Peyer's patch (tissue), 4 donors: ENCODE data around the gene SERPINA6. TPM values are rescaled to one million over a fixed set of nuclear protein-coding genes. Genes with fewer than 3 reads are reported as not detected.

ENCODE experiments used
- DNase-seq, 3 donors: peaks; one replicate each; pipeline ENCODE4 v3.0.0-alpha.2; 2017 to 2019
- H3K27ac ChIP-seq, 4 donors: fragments of 200-600 bp; sonication (generic); one replicate each; pipeline ENCODE4 v1.5.1; 2016 to 2019
- H3K27me3 ChIP-seq, 2 donors: fragments of 200-600 bp; sonication (generic); one replicate each; pipeline ENCODE4 v1.5.1; 2019
- H3K36me3 ChIP-seq, 3 donors: fragments of 200-600 bp; sonication (generic); one replicate each; pipeline ENCODE4 v1.5.1; 2016 to 2019
- H3K4me1 ChIP-seq, 4 donors: fragments of 200-600 bp; sonication (generic); one replicate each; pipeline ENCODE4 v1.5.1; 2016 to 2019
- H3K4me3 ChIP-seq, 4 donors: fragments of 200-600 bp; sonication (generic); 1 replicate in 3 of 4; 2 replicates in 1 of 4; pipeline ENCODE4 v1.5.1; 2016 to 2019; ENCODE audit warnings: mild to moderate bottlenecking in 1 of 4
- H3K9me3 ChIP-seq, 4 donors: fragments of 200-600 bp; sonication (generic); one replicate each; pipeline ENCODE4 v1.5.1; 2016 to 2019; ENCODE audit warnings: mild to moderate bottlenecking in 1 of 4
- POLR2A ChIP-seq, 2 donors: fragments of 450-650 bp; IDR thresholded peaks; one replicate each; pipeline ENCODE4 v1.5.1; 2017; ENCODE audit warnings: antibody characterized with exemption in 2 of 2, mild to moderate bottlenecking in 2 of 2, moderate library complexity in 2 of 2
- total RNA-seq, 4 donors: library from RNA; depleted of rRNA; stranded (reverse); fragments of >200 nt; gene quantifications; one replicate each; pipeline ENCODE4 v1.1.0, GENCODE V29; 2016
- TF ChIP-seq, protein P1 (sequence below), 6 experiments: fragments of 450-650 bp in 4 of 6; fragments of 200-600 bp in 2 of 6; sonication (generic) in 1 of 6; IDR thresholded peaks; one replicate each; pipeline ENCODE4 v1.5.1; 2017 to 2019; ENCODE audit warnings: antibody characterized with exemption in 6 of 6, mild to moderate bottlenecking in 3 of 6, moderate library complexity in 1 of 6

Gene SERPINA6
- total RNA-seq, 4 donors from 2014 or later = not detected

DNA sequence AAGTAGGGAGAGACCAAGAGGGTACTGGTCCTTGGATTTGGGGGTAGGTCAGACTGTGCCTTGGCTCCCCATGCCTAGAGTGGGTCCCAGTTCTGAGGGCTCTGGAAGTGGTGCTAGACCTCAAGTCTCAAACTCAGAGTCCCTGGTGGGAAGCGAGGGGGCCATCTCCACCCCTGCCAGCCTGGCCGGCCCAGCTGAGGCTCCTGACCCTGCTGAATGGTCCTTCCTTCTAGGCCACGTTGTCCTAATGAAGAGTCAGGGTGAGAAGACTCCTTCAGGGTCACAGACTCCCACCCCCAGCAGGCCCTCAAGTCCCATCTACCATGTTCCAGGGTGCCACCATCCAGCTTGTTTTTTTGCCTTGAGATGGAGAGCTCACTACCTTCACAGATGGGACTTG, 12.9 kb downstream of the SERPINA6 start:
- DNase-seq = no peak
- no peak for TF ChIP-seq POLR2A (IDR thresholded peaks at IDR 0.05)
- H3K4me3 ChIP-seq = no peak overlapping the region
- no peaks in the 10 kb centered on the region for H3K4me1 ChIP-seq
- no peaks in the 10 kb centered on the region for H3K36me3 ChIP-seq
- H3K27ac ChIP-seq = no peak overlapping the region
- no peaks in the 10 kb centered on the region for H3K9me3 ChIP-seq
- no peaks in the 10 kb centered on the region for H3K27me3 ChIP-seq

DNA sequence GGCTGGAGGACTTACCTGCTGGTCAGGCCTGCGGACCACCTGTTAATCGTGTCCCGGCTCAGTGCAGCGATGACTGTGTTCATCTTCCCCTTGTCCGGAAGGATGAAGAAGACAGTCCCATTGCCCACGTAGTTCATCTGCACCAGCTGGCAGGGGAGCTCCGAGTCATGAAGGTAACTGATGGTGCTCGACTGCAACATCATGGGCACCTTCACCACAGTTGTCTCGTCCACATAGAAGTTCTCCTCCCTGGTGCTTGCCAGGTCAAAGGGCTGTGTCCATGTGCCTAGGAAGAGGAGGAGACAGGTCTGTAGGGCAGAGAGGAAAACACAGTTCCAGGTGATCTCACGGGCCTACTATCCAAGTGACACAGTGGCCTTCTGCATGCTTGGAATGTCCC, 13.4 kb downstream of the SERPINA6 start:
- H3K36me3 ChIP-seq = no peaks in the 10 kb centered on the region
- no peaks in the 10 kb centered on the region for H3K27me3 ChIP-seq
- no peak for DNase-seq
- no peaks in the 10 kb centered on the region for H3K9me3 ChIP-seq
- H3K4me1 ChIP-seq = no peaks in the 10 kb centered on the region
- TF ChIP-seq, protein P1, sequence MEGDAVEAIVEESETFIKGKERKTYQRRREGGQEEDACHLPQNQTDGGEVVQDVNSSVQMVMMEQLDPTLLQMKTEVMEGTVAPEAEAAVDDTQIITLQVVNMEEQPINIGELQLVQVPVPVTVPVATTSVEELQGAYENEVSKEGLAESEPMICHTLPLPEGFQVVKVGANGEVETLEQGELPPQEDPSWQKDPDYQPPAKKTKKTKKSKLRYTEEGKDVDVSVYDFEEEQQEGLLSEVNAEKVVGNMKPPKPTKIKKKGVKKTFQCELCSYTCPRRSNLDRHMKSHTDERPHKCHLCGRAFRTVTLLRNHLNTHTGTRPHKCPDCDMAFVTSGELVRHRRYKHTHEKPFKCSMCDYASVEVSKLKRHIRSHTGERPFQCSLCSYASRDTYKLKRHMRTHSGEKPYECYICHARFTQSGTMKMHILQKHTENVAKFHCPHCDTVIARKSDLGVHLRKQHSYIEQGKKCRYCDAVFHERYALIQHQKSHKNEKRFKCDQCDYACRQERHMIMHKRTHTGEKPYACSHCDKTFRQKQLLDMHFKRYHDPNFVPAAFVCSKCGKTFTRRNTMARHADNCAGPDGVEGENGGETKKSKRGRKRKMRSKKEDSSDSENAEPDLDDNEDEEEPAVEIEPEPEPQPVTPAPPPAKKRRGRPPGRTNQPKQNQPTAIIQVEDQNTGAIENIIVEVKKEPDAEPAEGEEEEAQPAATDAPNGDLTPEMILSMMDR (IDR thresholded peaks at IDR 0.05) = no peak
- no peak for TF ChIP-seq POLR2A (IDR thresholded peaks at IDR 0.05)
- H3K27ac ChIP-seq = no peak overlapping the region
- H3K4me3 ChIP-seq = no peak overlapping the region

DNA sequence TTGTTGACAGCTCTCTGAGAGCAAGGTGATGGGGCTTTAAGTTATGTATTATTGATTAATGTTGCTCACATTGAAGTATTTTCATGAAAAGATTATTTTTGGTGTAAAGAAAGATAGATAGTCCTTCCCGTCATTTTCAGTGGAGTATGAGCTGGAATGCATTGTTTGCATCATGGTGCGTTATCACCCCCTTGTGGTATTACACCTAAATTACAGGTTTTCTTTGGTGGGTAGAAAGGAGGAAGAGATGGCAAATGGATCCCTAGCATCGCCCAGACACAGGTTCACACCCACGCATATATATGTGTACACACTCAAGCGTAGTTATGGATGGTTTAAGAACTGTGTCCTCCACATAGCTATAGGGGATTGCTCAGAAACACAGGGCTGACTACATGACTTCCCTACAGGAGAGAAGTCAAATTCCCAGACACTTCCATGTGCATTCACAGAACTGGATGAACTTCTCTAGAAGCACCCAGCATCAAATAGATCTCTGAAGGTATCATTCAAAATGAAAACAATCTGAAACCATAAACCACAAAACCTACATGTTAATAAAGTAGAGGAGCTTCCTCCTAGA, 15.6 kb downstream of the SERPINA6 start:
- TF ChIP-seq, protein P1 (IDR thresholded peaks at IDR 0.05) = peak in 3 of 6 experiments; percentile 31 to 40 (median 37)
- TF ChIP-seq POLR2A (IDR thresholded peaks at IDR 0.05) = no peak
- no peaks in the 10 kb centered on the region for H3K9me3 ChIP-seq
- H3K4me1 ChIP-seq = no peaks in the 10 kb centered on the region
- no peak for DNase-seq
- no peaks in the 10 kb centered on the region for H3K36me3 ChIP-seq
- no peaks in the 10 kb centered on the region for H3K27me3 ChIP-seq
- no peak overlapping the region for H3K4me3 ChIP-seq
- no peak overlapping the region for H3K27ac ChIP-seq

DNA sequence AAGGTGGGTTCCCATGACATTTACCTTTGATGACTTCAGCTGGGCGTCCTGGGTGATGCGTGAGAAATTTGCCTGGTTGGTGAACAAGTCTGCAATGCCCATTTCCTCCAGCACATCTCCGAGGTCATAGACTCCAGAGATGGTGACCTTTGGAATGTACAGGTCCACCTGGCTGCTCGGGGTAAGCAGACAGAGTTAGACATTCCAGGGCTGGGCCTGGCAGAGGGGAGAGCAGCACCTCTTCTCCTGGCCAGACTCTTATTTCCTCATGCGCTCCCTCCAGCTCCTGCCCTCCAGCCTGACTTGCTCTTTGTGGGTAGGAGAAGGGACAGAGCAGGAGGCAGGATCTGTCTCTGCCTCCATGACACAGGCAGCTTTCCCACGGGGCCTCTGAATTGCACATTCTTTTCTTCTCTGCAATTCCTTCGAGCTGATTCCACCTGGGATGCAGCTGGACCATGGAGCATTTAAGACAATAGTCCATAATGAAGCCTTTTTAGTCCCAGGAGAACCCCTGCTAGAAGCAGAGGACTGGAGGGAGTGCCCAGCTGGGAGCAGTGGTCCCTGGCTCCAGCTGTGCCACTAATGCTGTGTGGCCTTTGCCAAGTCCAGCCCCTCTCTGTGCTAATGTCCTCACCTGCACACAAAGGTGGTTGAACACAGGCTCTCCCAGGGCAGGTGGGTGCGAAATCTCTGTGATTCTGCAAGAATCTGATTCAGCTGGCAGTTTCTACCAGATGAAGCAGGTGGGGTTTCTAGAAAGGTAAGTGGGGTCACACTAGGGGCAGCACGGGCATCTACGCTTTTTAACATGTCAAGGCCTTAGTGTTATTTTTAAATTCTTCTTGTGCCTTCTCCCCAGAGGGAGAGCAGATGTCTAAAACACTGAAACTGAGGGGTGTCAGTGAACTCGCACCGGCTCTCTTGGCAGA, 16.8 kb downstream of the SERPINA6 start:
- no peaks in the 10 kb centered on the region for H3K36me3 ChIP-seq
- no peaks in the 10 kb centered on the region for H3K9me3 ChIP-seq
- H3K4me3 ChIP-seq = no peak overlapping the region
- no peaks in the 10 kb centered on the region for H3K27me3 ChIP-seq
- H3K4me1 ChIP-seq = no peaks in the 10 kb centered on the region
- TF ChIP-seq, protein P1 (IDR thresholded peaks at IDR 0.05) = no peak
- TF ChIP-seq POLR2A (IDR thresholded peaks at IDR 0.05) = no peak
- H3K27ac ChIP-seq = no peak overlapping the region
- DNase-seq = no peak

DNA sequence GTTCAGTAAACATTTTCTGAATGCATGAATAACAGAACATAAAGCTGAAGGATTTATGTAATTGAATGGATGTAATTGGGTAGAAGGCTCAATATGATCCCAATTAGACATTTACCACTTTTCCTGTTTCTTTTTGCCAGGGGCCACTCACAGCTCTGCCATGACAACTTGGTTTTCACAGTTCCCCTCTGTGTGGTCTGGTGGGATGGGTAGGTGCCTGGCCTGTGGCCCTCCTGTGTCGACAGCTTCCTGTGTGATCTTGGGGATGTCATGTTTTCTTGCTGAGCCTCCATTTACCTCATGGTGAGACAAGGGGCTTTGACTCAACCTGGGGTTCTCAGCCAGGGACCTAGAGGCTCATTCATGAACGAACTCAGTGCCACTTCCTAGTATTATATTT, 17.5 kb downstream of the SERPINA6 start:
- Histone ChIP-seq H3K27ac (no peak overlapping the region), H3K4me1 (no peaks in the 10 kb centered on the region), H3K36me3 (no peaks in the 10 kb centered on the region), H3K4me3 (no peak overlapping the region), H3K9me3 (no peaks in the 10 kb centered on the region), H3K27me3 (no peaks in the 10 kb centered on the region)
- no peak for DNase-seq
- TF ChIP-seq, protein P1 (IDR thresholded peaks at IDR 0.05) = no peak
- TF ChIP-seq POLR2A (IDR thresholded peaks at IDR 0.05) = no peak

DNA sequence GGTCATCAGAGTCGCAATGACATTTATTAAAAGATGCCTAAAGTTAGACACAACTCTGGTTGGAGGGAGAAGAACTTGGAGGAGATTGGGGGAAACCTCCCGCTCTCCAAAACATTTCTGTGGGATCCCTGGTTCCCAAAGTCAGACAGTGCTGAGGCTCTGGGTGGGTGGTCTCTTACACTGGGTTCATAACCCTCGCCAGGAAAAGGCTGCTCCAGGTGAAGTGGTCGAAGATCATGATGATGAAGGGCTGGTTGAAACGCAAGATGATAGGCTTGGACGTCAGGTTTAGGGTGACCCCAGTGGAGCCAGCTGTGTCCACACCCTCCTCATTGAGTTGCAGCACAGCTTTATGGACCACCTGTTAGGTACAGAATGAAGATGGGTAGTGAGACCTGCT, 18.9 kb downstream of the SERPINA6 start:
- DNase-seq = no peak
- Histone ChIP-seq H3K9me3 (no peaks in the 10 kb centered on the region), H3K27me3 (no peaks in the 10 kb centered on the region), H3K4me3 (no peak overlapping the region), H3K36me3 (no peaks in the 10 kb centered on the region), H3K27ac (no peak overlapping the region), H3K4me1 (no peaks in the 10 kb centered on the region)
- TF ChIP-seq, protein P1 (IDR thresholded peaks at IDR 0.05) = no peak
- TF ChIP-seq POLR2A (IDR thresholded peaks at IDR 0.05) = no peak
